CD4-positive, CD25-positive, alpha-beta regulatory T cell (primary cell): ENCODE measurements around the gene IL1RL2. TPM values are rescaled to one million over a fixed set of nuclear protein-coding genes. Genes with fewer than 3 reads are reported as not detected.

ENCODE experiments used
- ATAC-seq, 2 donors: fragments of 150-1000 bp; cut with Tn5 transposase; one replicate each; pipeline ENCODE4 v1.10.0; 2021; ENCODE audit warnings: low read depth in 2 of 2, moderate number of reproducible peaks in 2 of 2, moderate library complexity in 1 of 2
- DNase-seq, 3 donors: peaks; one replicate each; pipeline versions ENCODE4 v3.0.0 to v3.0.0-alpha.2; 2012 to 2022; ENCODE audit warnings: mixed read lengths in 1 of 3
- H3K27ac ChIP-seq: one replicate; pipeline ENCODE4 v1.7.0; 2013; ENCODE audit warnings: mild to moderate bottlenecking, low read length; ENCODE audit not compliant: insufficient read depth, poor library complexity, severe bottlenecking
- H3K27me3 ChIP-seq: one replicate; pipeline ENCODE4 v1.7.0; 2013; ENCODE audit warnings: low read length; ENCODE audit not compliant: control insufficient read depth, insufficient read depth
- H3K36me3 ChIP-seq: one replicate; pipeline ENCODE4 v1.7.0; 2013; ENCODE audit warnings: mild to moderate bottlenecking, low read length, moderate library complexity; ENCODE audit not compliant: control insufficient read depth, insufficient read depth
- H3K4me1 ChIP-seq: 2 replicates; pipeline ENCODE4 v1.7.0; 2013; ENCODE audit warnings: mild to moderate bottlenecking, low read length; ENCODE audit not compliant: insufficient read depth, control insufficient read depth, poor library complexity, severe bottlenecking
- H3K4me3 ChIP-seq: one replicate; pipeline ENCODE4 v1.7.0; 2013; ENCODE audit warnings: low read depth, mild to moderate bottlenecking, low read length, moderate library complexity
- H3K9me3 ChIP-seq, 2 experiments: 1 replicate in 1 of 2; 2 replicates in 1 of 2; pipeline ENCODE4 v1.7.0; 2013; ENCODE audit warnings: low read length in 2 of 2, mild to moderate bottlenecking in 1 of 2, moderate library complexity in 1 of 2; ENCODE audit not compliant: control insufficient read depth in 2 of 2
- H3K27ac Mint-ChIP-seq, 3 donors: one replicate each; pipeline ENCODE4 v1.8.0; 2020 to 2022; ENCODE audit warnings: mild to moderate bottlenecking in 3 of 3, mixed read lengths in 3 of 3, moderate library complexity in 2 of 3
- H3K27me3 Mint-ChIP-seq: one replicate; pipeline ENCODE4 v1.8.0; 2022; ENCODE audit warnings: mild to moderate bottlenecking, mixed read lengths
- H3K36me3 Mint-ChIP-seq: one replicate; pipeline ENCODE4 v1.8.0; 2020; ENCODE audit warnings: mixed read lengths
- H3K4me1 Mint-ChIP-seq, 4 donors: one replicate each; pipeline ENCODE4 v1.8.0; 2020 to 2022; ENCODE audit warnings: mixed read lengths in 4 of 4, mild to moderate bottlenecking in 1 of 4
- H3K4me3 Mint-ChIP-seq, 4 donors: one replicate each; pipeline ENCODE4 v1.8.0; 2020 to 2022; ENCODE audit warnings: mild to moderate bottlenecking in 4 of 4, mixed read lengths in 4 of 4, moderate library complexity in 3 of 4
- H3K9me3 Mint-ChIP-seq, 7 donors: one replicate each; pipeline ENCODE4 v1.8.0; 2020 to 2022; ENCODE audit warnings: mixed read lengths in 7 of 7, mild to moderate bottlenecking in 3 of 7, moderate library complexity in 2 of 7
- polyA plus RNA-seq, 4 donors: library from polyadenylated mRNA; unstranded; fragments of 300-500 nt; fragmentation: Illumina TruSeq; gene quantifications; one replicate each; pipeline ENCODE4 v1.2.3, GENCODE V29; 2021
- total RNA-seq: library from RNA; stranded (reverse); gene quantifications from one replicate; pipeline ENCODE4 v1.2.3, GENCODE V29; 2022

IL1RL2 gene
- total and polyA plus RNA-seq, 5 donors from 2014 or later: not detected

DNA sequence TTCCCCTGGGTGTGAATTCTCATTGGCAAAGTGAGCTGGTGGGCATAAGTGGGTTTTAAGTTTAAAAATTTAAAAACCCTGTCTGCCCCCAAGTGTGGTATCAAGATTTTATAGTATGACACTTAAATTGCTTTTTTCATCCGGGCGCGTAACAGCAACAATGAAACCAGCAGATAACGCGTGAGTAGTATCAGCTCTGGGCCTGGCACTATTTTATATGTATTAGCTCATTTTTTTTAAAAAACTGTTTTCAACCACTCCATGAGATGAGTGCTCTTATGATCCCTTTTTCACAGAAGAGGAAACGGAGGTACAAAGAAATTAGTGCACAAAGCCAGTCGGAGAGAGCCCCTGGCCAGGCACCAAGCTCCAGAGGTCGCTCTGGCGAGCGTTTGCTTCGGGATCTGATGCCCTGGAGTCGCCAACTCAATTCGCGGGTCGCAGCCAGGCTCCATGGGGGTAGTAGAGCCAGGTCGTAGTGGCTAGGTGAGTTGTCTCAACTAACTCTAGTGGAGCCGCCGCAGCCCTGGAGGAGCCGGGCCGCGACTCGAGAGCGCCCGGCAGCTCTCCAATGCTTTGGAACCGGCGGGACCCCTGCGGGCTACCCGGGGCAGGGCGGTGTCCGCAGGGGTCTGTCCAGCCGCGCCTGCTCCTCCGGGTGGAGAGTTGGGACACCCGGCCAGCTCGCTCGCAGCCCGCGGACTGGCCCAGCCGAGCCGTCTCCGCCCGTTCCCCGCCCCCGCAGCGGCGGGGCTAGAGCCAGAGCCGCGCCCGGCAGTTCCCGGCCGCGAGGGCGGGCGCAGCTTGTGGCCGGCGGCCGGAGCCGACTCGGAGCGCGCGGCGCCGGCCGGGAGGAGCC lies 44.6 kb upstream of the IL1RL2 start, which contains the start of gene IL1R1:
Gene IL1R1, plus strand, starts transcription at position 777 of the 859 bp plus-strand sequence. CDS start 14,979 bp downstream, outside the sequence.
- Mint-ChIP-seq H3K4me3 (peak within 1 kb of the TSS; percentile 84 to 95 (median 86)), H3K27me3 (peaks cover 15% of the 10 kb centered on the region), H3K27ac (peak within 1 kb of the TSS; percentile 44 to 58 (median 57)), H3K36me3 (no peaks in the 10 kb centered on the region), H3K9me3 (peaks cover 0 to 31% (median 6%) of the 10 kb centered on the region in 7 donors), H3K4me1 (peaks cover 14 to 49% (median 35%) of the 10 kb centered on the region in 4 donors)
- Histone ChIP-seq H3K4me3 (peak within 1 kb of the TSS; percentile 73), H3K27ac (no peak within 1 kb of the TSS), H3K27me3 (no peaks in the 10 kb centered on the region), H3K36me3 (peaks cover 2% of the 10 kb centered on the region), H3K4me1 (peaks cover 12% of the 10 kb centered on the region), H3K9me3 (peaks cover 21 to 23% of the 10 kb centered on the region in 2 experiments)
- peak; percentile 19 to 40 for ATAC-seq
- peak in 1 of 3 donors; percentile 36 for DNase-seq

DNA sequence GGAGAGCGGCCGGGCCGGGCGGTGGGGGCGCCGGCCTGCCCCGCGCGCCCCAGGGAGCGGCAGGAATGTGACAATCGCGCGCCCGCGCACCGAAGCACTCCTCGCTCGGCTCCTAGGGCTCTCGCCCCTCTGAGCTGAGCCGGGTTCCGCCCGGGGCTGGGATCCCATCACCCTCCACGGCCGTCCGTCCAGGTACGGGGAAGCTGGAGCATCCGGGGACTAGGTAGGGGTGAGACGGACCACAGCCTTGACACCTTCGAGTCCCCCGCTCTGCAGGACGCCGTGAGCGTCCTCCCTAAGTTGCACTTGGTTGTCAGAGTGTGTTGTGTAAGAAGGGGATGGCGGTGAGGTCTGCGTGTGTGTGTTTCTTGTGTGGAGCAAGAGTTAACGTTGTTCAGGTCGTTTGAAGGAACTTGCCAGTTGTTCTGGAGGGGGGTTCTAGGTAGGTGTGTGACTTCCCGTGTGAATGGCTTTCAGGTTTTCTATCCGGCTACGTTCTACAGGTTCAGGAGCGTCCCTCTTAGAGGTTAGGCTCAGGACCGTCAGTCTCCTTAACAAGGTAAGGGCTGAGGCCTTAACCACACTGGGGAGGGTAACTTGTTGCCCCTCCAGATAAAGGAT lies 43.9 kb upstream of the IL1RL2 start:
- peak; percentile 26 to 28 for ATAC-seq
- peak overlapping the region; percentile 73 for H3K4me3 ChIP-seq

GRCh38 chr2:102143450-102143985 lies 43.3 kb upstream of the IL1RL2 start:
- peaks cover 6 to 43% (median 29%) of the 10 kb centered on the region in 4 donors for H3K4me1 Mint-ChIP-seq
- peak overlapping the region; percentile 84 to 95 (median 86) for H3K4me3 Mint-ChIP-seq
- peaks cover 4 to 44% (median 7%) of the 10 kb centered on the region in 7 donors for H3K9me3 Mint-ChIP-seq
- peaks cover 15% of the 10 kb centered on the region for H3K27me3 Mint-ChIP-seq
- H3K9me3 ChIP-seq: peaks cover 27 to 34% of the 10 kb centered on the region in 2 experiments
- H3K27ac ChIP-seq: no peak overlapping the region
- H3K4me3 ChIP-seq: peak overlapping the region; percentile 73
- peaks cover 2% of the 10 kb centered on the region for H3K36me3 ChIP-seq
- no peaks in the 10 kb centered on the region for H3K27me3 ChIP-seq
- peaks cover under 1% of the 10 kb centered on the region for H3K36me3 Mint-ChIP-seq
- H3K27ac Mint-ChIP-seq: peak overlapping the region; percentile 44 to 58 (median 57)
- H3K4me1 ChIP-seq: peaks cover 12% of the 10 kb centered on the region
- ATAC-seq (no peak), DNase-seq (peak in 1 of 3 donors; percentile 38)

More for the DNA sequence above, 43.9 kb upstream of the IL1RL2 start:
- H3K27ac Mint-ChIP-seq: peak overlapping the region; percentile 44 to 58 (median 57)
- peak overlapping the region; percentile 84 to 95 (median 86) for H3K4me3 Mint-ChIP-seq
- Histone ChIP-seq H3K9me3 (peaks cover 21 to 30% of the 10 kb centered on the region in 2 experiments), H3K4me1 (peaks cover 12% of the 10 kb centered on the region), H3K27me3 (no peaks in the 10 kb centered on the region), H3K27ac (no peak overlapping the region), H3K36me3 (peaks cover 2% of the 10 kb centered on the region)
- H3K27me3 Mint-ChIP-seq: peaks cover 15% of the 10 kb centered on the region
- peaks cover 0 to 38% (median 8%) of the 10 kb centered on the region in 7 donors for H3K9me3 Mint-ChIP-seq
- peaks cover 12 to 48% (median 33%) of the 10 kb centered on the region in 4 donors for H3K4me1 Mint-ChIP-seq
- DNase-seq: peak in 1 of 3 donors; percentile 60
- H3K36me3 Mint-ChIP-seq: no peaks in the 10 kb centered on the region

DNA sequence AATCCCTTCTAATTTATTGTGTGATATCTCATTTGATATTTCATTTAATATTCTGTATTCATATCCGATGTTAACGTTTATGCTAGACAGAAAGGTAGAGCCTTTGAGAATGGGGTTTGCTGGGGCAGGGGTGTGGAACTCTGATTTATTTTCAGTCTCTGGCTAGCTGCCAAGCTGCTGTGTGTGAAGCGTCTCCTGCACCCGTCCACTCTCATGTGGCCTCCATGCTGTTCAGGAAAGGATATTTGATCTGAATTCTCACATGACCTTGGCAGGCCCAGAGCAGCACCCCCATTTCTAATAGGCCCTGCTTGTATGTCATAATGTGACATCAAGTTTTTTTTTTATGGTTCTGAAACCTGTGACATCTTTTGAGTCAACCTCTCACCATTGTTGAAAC lies 42.7 kb upstream of the IL1RL2 start:
- no peak for DNase-seq
- Histone ChIP-seq H3K9me3 (peaks cover 32 to 39% of the 10 kb centered on the region in 2 experiments), H3K36me3 (peaks cover 2% of the 10 kb centered on the region), H3K27ac (no peak overlapping the region), H3K4me3 (no peak overlapping the region), H3K27me3 (no peaks in the 10 kb centered on the region), H3K4me1 (peaks cover 12% of the 10 kb centered on the region)
- peaks cover 5 to 39% (median 27%) of the 10 kb centered on the region in 4 donors for H3K4me1 Mint-ChIP-seq
- H3K27me3 Mint-ChIP-seq: peaks cover 15% of the 10 kb centered on the region
- peaks cover 5 to 49% (median 10%) of the 10 kb centered on the region in 7 donors for H3K9me3 Mint-ChIP-seq
- no peak for ATAC-seq
- H3K4me3 Mint-ChIP-seq: peak overlapping the region in 3 of 4 donors; percentile 43 to 88 (median 63)
- H3K36me3 Mint-ChIP-seq: peaks cover 7% of the 10 kb centered on the region
- H3K27ac Mint-ChIP-seq: no peak overlapping the region

- Histone ChIP-seq H3K4me1 (peaks cover 12% of the 10 kb centered on the region), H3K4me3 (no peak overlapping the region), H3K27ac (no peak overlapping the region), H3K27me3 (no peaks in the 10 kb centered on the region), H3K36me3 (peaks cover 2% of the 10 kb centered on the region), H3K9me3 (peaks cover 39% of the 10 kb centered on the region in 2 experiments)
- Mint-ChIP-seq H3K27me3 (peaks cover 15% of the 10 kb centered on the region), H3K36me3 (peaks cover 8% of the 10 kb centered on the region), H3K4me3 (no peak overlapping the region), H3K27ac (no peak overlapping the region), H3K9me3 (peaks cover 5 to 54% (median 12%) of the 10 kb centered on the region in 7 donors), H3K4me1 (peaks cover 0 to 33% (median 21%) of the 10 kb centered on the region in 4 donors)
- no peak for DNase-seq
- ATAC-seq: no peak
These were observed 41.7 kb upstream of the IL1RL2 start for GRCh38 chr2:102145107-102145506.

- Mint-ChIP-seq H3K4me1 (peaks cover 0 to 25% (median 15%) of the 10 kb centered on the region in 4 donors), H3K27me3 (peaks cover 15% of the 10 kb centered on the region), H3K27ac (no peak overlapping the region), H3K4me3 (no peak overlapping the region), H3K36me3 (peaks cover 8% of the 10 kb centered on the region), H3K9me3 (peaks cover 5 to 58% (median 13%) of the 10 kb centered on the region in 7 donors)
- Histone ChIP-seq H3K27me3 (no peaks in the 10 kb centered on the region), H3K27ac (no peak overlapping the region), H3K4me3 (no peak overlapping the region), H3K4me1 (peaks cover 12% of the 10 kb centered on the region), H3K9me3 (peaks cover 39% of the 10 kb centered on the region in 2 experiments), H3K36me3 (peaks cover 2% of the 10 kb centered on the region)
- no peak for DNase-seq
- ATAC-seq: no peak
These were observed 40.9 kb upstream of the IL1RL2 start for GRCh38 chr2:102145934-102146333.

- ATAC-seq: no peak
- peaks cover 10% of the 10 kb centered on the region for H3K36me3 Mint-ChIP-seq
These were observed 38.9 kb upstream of the IL1RL2 start for GRCh38 chr2:102147935-102148334.

More at GRCh38 chr2:102147935-102148334, 38.9 kb upstream of the IL1RL2 start:
- H3K9me3 ChIP-seq: peaks cover 39% of the 10 kb centered on the region in 2 experiments
- peaks cover 4% of the 10 kb centered on the region for H3K4me1 ChIP-seq
- peaks cover 5 to 61% (median 14%) of the 10 kb centered on the region in 7 donors for H3K9me3 Mint-ChIP-seq
- H3K27ac Mint-ChIP-seq: no peak overlapping the region
- H3K27me3 ChIP-seq: no peaks in the 10 kb centered on the region
- peaks cover 2% of the 10 kb centered on the region for H3K27me3 Mint-ChIP-seq
- peaks cover 3 to 11% (median 6%) of the 10 kb centered on the region in 4 donors for H3K4me1 Mint-ChIP-seq
- no peak overlapping the region for H3K4me3 Mint-ChIP-seq
- peak in 1 of 3 donors; percentile 8 for DNase-seq
- no peak overlapping the region for H3K27ac ChIP-seq
- H3K36me3 ChIP-seq: peaks cover 2% of the 10 kb centered on the region
- no peak overlapping the region for H3K4me3 ChIP-seq
